ENCODE measurements around the gene PHACTR4. TPM values are rescaled to one million over a fixed set of nuclear protein-coding genes. Genes with fewer than 3 reads are reported as not detected.

The PHACTR4 gene
- polyA plus RNA-seq, 2 donors = 32.2 to 52.2 TPM

- Histone ChIP-seq H3K9me3 (ENCODE audit: control insufficient read depth in 2 of 2, insufficient read depth in 1 of 2, low read depth in 1 of 2, low read length in 1 of 2) (no peaks in the 10 kb centered on the region), H3K4me3 (ENCODE audit: low read depth in 1 of 2, low read length in 2 of 2) (no peak overlapping the region), H3K36me3 (ENCODE audit: control insufficient read depth in 2 of 2, insufficient read depth in 2 of 2, low read length in 1 of 2) (no peaks in the 10 kb centered on the region), H3K27ac (ENCODE audit: low read depth in 2 of 2, low read length in 1 of 2) (peak overlapping the region; percentile 36), H3K27me3 (ENCODE audit: control insufficient read depth in 1 of 2, insufficient read depth in 2 of 2, low read length in 2 of 2) (no peaks in the 10 kb centered on the region), H3K4me1 (ENCODE audit: control insufficient read depth in 2 of 2, insufficient read depth in 2 of 2, low read length in 1 of 2) (no peaks in the 10 kb centered on the region)
- 90 to 91% methylated on average over 4 of the region's 4 CpGs for WGBS, 2 donors
These were observed 48.5 kb downstream of the PHACTR4 start for GRCh38 chr1:28417926-28418637.

GRCh38 chr1:28421744-28422143, 52.2 kb downstream of the PHACTR4 start:
- no peak overlapping the region for H3K27ac ChIP-seq (ENCODE audit: low read depth in 2 of 2, low read length in 1 of 2)
- no peaks in the 10 kb centered on the region for H3K36me3 ChIP-seq (ENCODE audit: control insufficient read depth in 2 of 2, insufficient read depth in 2 of 2, low read length in 1 of 2)
- no peaks in the 10 kb centered on the region for H3K9me3 ChIP-seq (ENCODE audit: control insufficient read depth in 2 of 2, insufficient read depth in 1 of 2, low read depth in 1 of 2, low read length in 1 of 2)
- no peak overlapping the region for H3K4me3 ChIP-seq (ENCODE audit: low read depth in 1 of 2, low read length in 2 of 2)
- H3K4me1 ChIP-seq (ENCODE audit: control insufficient read depth in 2 of 2, insufficient read depth in 2 of 2, low read length in 1 of 2) = no peaks in the 10 kb centered on the region
- WGBS, 2 donors = 53 to 57% methylated on average over 1 of the region's 1 CpG
- H3K27me3 ChIP-seq (ENCODE audit: control insufficient read depth in 1 of 2, insufficient read depth in 2 of 2, low read length in 2 of 2) = no peaks in the 10 kb centered on the region

GRCh38 chr1:28426831-28427230, 57.3 kb downstream of the PHACTR4 start:
- WGBS, 2 donors = 90 to 96% methylated on average over 1 of the region's 1 CpG
- Histone ChIP-seq H3K27ac (ENCODE audit: low read depth in 2 of 2, low read length in 1 of 2) (no peak overlapping the region), H3K9me3 (ENCODE audit: control insufficient read depth in 2 of 2, insufficient read depth in 1 of 2, low read depth in 1 of 2, low read length in 1 of 2) (no peaks in the 10 kb centered on the region), H3K4me1 (ENCODE audit: control insufficient read depth in 2 of 2, insufficient read depth in 2 of 2, low read length in 1 of 2) (no peaks in the 10 kb centered on the region), H3K27me3 (ENCODE audit: control insufficient read depth in 1 of 2, insufficient read depth in 2 of 2, low read length in 2 of 2) (no peaks in the 10 kb centered on the region), H3K4me3 (ENCODE audit: low read depth in 1 of 2, low read length in 2 of 2) (no peak overlapping the region), H3K36me3 (ENCODE audit: control insufficient read depth in 2 of 2, insufficient read depth in 2 of 2, low read length in 1 of 2) (no peaks in the 10 kb centered on the region)

- WGBS, 2 donors = 75 to 86% methylated on average over 1 of the region's 1 CpG
- no peaks in the 10 kb centered on the region for H3K27me3 ChIP-seq (ENCODE audit: control insufficient read depth in 1 of 2, insufficient read depth in 2 of 2, low read length in 2 of 2)
- no peaks in the 10 kb centered on the region for H3K4me1 ChIP-seq (ENCODE audit: control insufficient read depth in 2 of 2, insufficient read depth in 2 of 2, low read length in 1 of 2)
- H3K36me3 ChIP-seq (ENCODE audit: control insufficient read depth in 2 of 2, insufficient read depth in 2 of 2, low read length in 1 of 2) = no peaks in the 10 kb centered on the region
- H3K27ac ChIP-seq (ENCODE audit: low read depth in 2 of 2, low read length in 1 of 2) = peak overlapping the region in 1 of 2 donors; percentile 54
- H3K4me3 ChIP-seq (ENCODE audit: low read depth in 1 of 2, low read length in 2 of 2) = no peak overlapping the region
- H3K9me3 ChIP-seq (ENCODE audit: control insufficient read depth in 2 of 2, insufficient read depth in 1 of 2, low read depth in 1 of 2, low read length in 1 of 2) = no peaks in the 10 kb centered on the region
These were observed 58.5 kb downstream of the PHACTR4 start for GRCh38 chr1:28428012-28428411.

- WGBS, 2 donors = 88% methylated on average over 6 of the region's 6 CpGs
- Histone ChIP-seq H3K27ac (ENCODE audit: low read depth in 2 of 2, low read length in 1 of 2) (peak overlapping the region in 1 of 2 donors; percentile 60), H3K27me3 (ENCODE audit: control insufficient read depth in 1 of 2, insufficient read depth in 2 of 2, low read length in 2 of 2) (no peaks in the 10 kb centered on the region)
These were observed 59.5 kb downstream of the PHACTR4 start for GRCh38 chr1:28428990-28429520.

GRCh38 chr1:28436211-28436769, 66.8 kb downstream of the PHACTR4 start:
- H3K27ac ChIP-seq (ENCODE audit: low read depth in 2 of 2, low read length in 1 of 2) = no peak overlapping the region
- WGBS, 2 donors = 71 to 96% methylated on average over 2 of the region's 2 CpGs
- H3K4me1 ChIP-seq (ENCODE audit: control insufficient read depth in 2 of 2, insufficient read depth in 2 of 2, low read length in 1 of 2) = peaks cover 0 to 3% of the 10 kb centered on the region in 2 donors

More at GRCh38 chr1:28428990-28429520, 59.5 kb downstream of the PHACTR4 start:
- no peak overlapping the region for H3K4me3 ChIP-seq (ENCODE audit: low read depth in 1 of 2, low read length in 2 of 2)
- no peaks in the 10 kb centered on the region for H3K4me1 ChIP-seq (ENCODE audit: control insufficient read depth in 2 of 2, insufficient read depth in 2 of 2, low read length in 1 of 2)
- H3K9me3 ChIP-seq (ENCODE audit: control insufficient read depth in 2 of 2, insufficient read depth in 1 of 2, low read depth in 1 of 2, low read length in 1 of 2) = no peaks in the 10 kb centered on the region
- H3K36me3 ChIP-seq (ENCODE audit: control insufficient read depth in 2 of 2, insufficient read depth in 2 of 2, low read length in 1 of 2) = no peaks in the 10 kb centered on the region

GRCh38 chr1:28437264-28437923, 67.9 kb downstream of the PHACTR4 start:
- H3K27me3 ChIP-seq (ENCODE audit: control insufficient read depth in 1 of 2, insufficient read depth in 2 of 2, low read length in 2 of 2) = no peaks in the 10 kb centered on the region
- H3K9me3 ChIP-seq (ENCODE audit: control insufficient read depth in 2 of 2, insufficient read depth in 1 of 2, low read depth in 1 of 2, low read length in 1 of 2) = no peaks in the 10 kb centered on the region
- H3K36me3 ChIP-seq (ENCODE audit: control insufficient read depth in 2 of 2, insufficient read depth in 2 of 2, low read length in 1 of 2) = no peaks in the 10 kb centered on the region
- H3K27ac ChIP-seq (ENCODE audit: low read depth in 2 of 2, low read length in 1 of 2) = peak overlapping the region; percentile 78 to 90
- H3K4me1 ChIP-seq (ENCODE audit: control insufficient read depth in 2 of 2, insufficient read depth in 2 of 2, low read length in 1 of 2) = peaks cover 0 to 3% of the 10 kb centered on the region in 2 donors
- H3K4me3 ChIP-seq (ENCODE audit: low read depth in 1 of 2, low read length in 2 of 2) = peak overlapping the region in 1 of 2 donors; percentile 62
- 36 to 53% methylated on average over 3 of the region's 3 CpGs for WGBS, 2 donors

More at GRCh38 chr1:28436211-28436769, 66.8 kb downstream of the PHACTR4 start:
- H3K9me3 ChIP-seq (ENCODE audit: control insufficient read depth in 2 of 2, insufficient read depth in 1 of 2, low read depth in 1 of 2, low read length in 1 of 2) = no peaks in the 10 kb centered on the region
- no peaks in the 10 kb centered on the region for H3K27me3 ChIP-seq (ENCODE audit: control insufficient read depth in 1 of 2, insufficient read depth in 2 of 2, low read length in 2 of 2)
- no peak overlapping the region for H3K4me3 ChIP-seq (ENCODE audit: low read depth in 1 of 2, low read length in 2 of 2)
- H3K36me3 ChIP-seq (ENCODE audit: control insufficient read depth in 2 of 2, insufficient read depth in 2 of 2, low read length in 1 of 2) = no peaks in the 10 kb centered on the region

- 27 to 31% methylated on average over 10 of the region's 10 CpGs for WGBS, 2 donors
- Histone ChIP-seq H3K27me3 (ENCODE audit: control insufficient read depth in 1 of 2, insufficient read depth in 2 of 2, low read length in 2 of 2) (no peaks in the 10 kb centered on the region), H3K36me3 (ENCODE audit: control insufficient read depth in 2 of 2, insufficient read depth in 2 of 2, low read length in 1 of 2) (no peaks in the 10 kb centered on the region), H3K4me1 (ENCODE audit: control insufficient read depth in 2 of 2, insufficient read depth in 2 of 2, low read length in 1 of 2) (peaks cover 0 to 3% of the 10 kb centered on the region in 2 donors), H3K9me3 (ENCODE audit: control insufficient read depth in 2 of 2, insufficient read depth in 1 of 2, low read depth in 1 of 2, low read length in 1 of 2) (no peaks in the 10 kb centered on the region), H3K27ac (ENCODE audit: low read depth in 2 of 2, low read length in 1 of 2) (peak overlapping the region; percentile 78 to 87), H3K4me3 (ENCODE audit: low read depth in 1 of 2, low read length in 2 of 2) (peak overlapping the region; percentile 20 to 62)
These were observed 68.6 kb downstream of the PHACTR4 start for GRCh38 chr1:28437924-28438699.

- peak overlapping the region in 1 of 2 donors; percentile 52 for H3K4me3 ChIP-seq (ENCODE audit: low read depth in 1 of 2, low read length in 2 of 2)
- peaks cover 0 to 3% of the 10 kb centered on the region in 2 donors for H3K4me1 ChIP-seq (ENCODE audit: control insufficient read depth in 2 of 2, insufficient read depth in 2 of 2, low read length in 1 of 2)
- peak overlapping the region in 1 of 2 donors; percentile 39 for H3K27ac ChIP-seq (ENCODE audit: low read depth in 2 of 2, low read length in 1 of 2)
- no peaks in the 10 kb centered on the region for H3K27me3 ChIP-seq (ENCODE audit: control insufficient read depth in 1 of 2, insufficient read depth in 2 of 2, low read length in 2 of 2)
- no peaks in the 10 kb centered on the region for H3K36me3 ChIP-seq (ENCODE audit: control insufficient read depth in 2 of 2, insufficient read depth in 2 of 2, low read length in 1 of 2)
- H3K9me3 ChIP-seq (ENCODE audit: control insufficient read depth in 2 of 2, insufficient read depth in 1 of 2, low read depth in 1 of 2, low read length in 1 of 2) = no peaks in the 10 kb centered on the region
These were observed 69.8 kb downstream of the PHACTR4 start for GRCh38 chr1:28439320-28439719.
